GM18526 (cell line): ENCODE data around the gene DAPK2.

Source experiments
- POLR2A ChIP-seq: IDR thresholded peaks from 3 replicates; pipeline ENCODE4 v1.6.1; 2011; ENCODE audit not compliant: insufficient read length; ENCODE audit errors: extremely low read depth

The DAPK2 gene

DNA sequence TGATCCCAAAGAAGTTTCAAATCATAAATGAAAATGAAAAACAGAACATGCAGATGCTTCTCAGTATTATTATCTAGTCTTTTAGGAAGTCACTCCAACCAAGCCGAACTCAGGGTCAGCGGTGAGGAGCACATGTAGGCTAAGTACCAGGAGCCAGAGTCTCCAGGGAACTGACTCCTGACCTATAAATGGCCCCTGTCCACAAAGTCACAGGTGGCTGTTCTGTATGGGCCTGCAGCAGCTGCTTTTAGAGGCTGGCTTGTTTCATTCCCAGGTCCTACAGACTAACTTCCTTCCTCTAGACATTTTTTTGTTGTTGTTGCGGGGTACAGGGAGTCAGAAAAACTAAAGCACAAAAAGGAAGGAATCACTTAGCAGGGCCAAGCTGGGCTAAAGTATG lies 54.6 kb downstream of the DAPK2 start:
- TF ChIP-seq POLR2A = no peak

DNA sequence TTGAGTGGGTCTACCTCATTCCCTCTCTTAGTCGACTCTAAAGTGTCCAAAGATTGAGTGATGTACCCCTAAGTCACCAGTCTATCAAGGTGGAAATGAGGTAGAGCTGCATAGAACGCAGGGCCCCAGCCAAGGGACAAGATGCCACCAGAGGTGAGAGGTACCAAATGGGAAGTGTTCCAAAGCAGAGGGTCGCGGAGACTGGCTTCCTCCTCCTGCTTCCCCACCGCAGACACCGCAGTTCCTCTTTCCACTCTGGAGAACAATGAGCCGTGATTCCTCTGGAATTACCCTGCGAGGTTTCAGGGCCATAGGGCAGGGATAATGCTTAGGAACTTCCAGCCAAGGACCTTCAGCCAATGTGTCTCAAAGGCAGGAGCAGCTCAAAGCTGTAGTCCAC lies 55.8 kb downstream of the DAPK2 start:
- no peak for TF ChIP-seq POLR2A

DNA sequence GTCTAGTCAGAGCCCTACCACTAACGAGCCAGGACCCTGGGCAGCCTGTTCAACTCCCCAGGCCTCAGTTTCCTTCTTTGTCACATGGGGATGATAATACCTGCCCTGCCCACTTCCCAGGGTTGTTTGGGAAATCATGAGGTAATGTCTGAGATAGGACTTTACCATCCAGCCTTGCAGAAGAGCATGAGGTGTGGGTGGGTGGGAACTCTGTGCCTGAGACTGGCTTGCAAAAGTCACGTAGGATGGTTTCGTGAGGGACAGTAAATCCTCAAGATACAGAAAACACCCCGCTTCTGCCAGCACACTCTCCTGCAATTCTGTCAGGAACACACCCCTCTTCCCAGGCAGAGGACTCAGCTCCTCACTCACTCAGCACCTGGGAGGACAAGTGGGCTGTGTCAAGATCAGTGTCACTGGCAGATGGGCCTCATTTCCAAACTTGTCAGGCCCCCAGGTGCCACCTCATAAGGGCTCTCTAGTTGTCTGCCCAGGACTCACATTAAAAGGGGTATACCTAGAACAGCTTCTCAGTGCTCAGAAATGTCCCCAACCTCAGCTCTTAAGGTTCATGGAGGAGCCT lies 58.4 kb downstream of the DAPK2 start:
- no peak for TF ChIP-seq POLR2A

DNA sequence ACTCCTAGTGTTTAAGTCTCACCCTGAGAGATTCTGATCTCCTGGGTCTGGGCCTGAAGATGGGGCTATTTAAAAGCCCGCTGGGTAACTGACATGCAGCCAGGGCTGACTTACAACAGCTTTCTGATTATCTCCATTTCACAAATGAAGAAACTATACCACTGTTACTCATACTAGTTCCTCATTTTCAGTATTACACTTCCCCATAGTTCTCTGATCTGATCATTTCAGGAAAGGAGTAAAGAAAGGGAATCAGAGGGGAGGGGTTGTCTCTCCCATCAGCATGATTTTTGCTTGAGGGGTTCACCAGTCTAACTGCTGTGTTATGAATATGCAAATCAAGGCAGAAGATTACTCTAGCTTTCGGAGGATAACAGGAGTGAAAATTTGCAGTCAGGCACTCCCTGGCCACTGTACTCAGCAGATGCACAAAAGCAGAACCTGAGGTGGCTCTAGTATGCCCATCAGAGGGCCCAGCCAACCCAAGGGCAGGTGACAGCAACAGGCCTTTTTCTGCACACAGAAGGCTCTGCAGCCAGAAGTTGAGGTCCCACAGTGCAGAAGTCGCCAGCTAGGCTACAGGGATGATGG lies 59.4 kb downstream of the DAPK2 start:
- TF ChIP-seq POLR2A = no peak

DNA sequence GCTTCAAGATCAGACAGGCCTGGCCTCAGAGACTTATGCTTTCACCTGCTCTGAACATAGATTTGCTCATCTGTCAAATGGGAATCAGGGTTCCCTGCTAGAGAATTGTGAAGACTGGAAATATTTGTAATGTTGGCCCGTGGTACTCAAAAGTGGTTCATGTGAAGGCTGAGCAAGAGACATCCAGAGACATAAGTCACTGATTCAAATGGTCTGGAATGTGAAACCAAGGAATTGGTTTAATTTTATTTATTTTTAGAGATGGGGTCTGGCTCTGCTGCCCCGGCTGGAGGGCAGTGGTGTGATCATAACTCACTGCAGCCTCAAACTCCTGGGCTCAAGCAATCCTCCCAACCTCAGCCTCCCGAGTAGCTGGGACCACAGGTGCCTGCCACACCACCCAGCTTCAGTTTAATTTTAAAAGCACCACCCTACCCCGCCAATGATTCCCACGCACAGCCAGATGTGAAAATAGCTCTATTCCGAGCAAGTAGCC lies 60.1 kb downstream of the DAPK2 start:
- TF ChIP-seq POLR2A = no peak

DNA sequence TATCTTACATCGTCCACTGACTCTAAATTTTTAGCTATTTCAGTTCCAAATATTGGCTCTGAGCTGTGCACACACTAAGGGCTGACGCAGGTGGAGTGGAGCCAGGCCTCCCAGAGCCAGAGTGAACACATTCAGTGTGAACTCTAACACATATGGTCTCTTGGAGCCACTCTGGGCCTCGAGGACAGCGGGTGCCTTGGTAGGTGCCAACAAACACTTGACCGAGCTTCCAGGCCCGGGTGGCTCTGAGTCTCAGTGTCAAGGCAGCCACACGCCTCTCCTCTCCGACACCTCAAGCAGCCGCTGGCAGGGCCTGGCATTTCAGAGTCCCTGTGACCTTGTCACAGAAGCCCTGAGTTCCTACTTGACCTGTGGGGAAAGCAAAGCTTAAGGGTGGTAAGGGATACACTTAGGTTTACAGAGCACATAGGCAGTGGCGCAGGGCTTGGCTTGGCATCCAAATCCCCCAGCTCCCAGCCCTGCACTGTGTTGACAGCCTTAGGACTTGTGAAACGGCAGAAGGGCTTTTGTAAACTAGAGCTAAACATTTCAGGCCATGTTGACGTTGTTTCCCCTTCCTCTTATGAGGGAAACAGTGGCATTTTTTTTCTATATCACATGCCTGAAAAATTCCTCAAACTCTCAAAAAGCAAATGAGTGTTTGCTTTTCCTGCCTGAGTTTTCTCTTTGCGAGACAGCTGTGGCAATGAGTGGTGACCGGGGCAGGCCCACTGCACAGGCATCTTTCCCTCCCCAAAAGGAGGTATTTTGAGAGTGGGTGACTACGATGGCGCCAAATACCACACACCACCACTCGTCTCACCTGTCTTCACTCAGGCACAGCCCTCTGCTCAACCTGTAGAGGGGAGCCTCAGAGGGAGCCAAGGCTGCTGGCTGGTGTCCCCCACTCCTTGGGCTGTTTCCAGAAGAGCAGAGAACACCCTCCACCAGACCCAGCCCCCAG lies 60.8 kb downstream of the DAPK2 start:
- no peak for TF ChIP-seq POLR2A

DNA sequence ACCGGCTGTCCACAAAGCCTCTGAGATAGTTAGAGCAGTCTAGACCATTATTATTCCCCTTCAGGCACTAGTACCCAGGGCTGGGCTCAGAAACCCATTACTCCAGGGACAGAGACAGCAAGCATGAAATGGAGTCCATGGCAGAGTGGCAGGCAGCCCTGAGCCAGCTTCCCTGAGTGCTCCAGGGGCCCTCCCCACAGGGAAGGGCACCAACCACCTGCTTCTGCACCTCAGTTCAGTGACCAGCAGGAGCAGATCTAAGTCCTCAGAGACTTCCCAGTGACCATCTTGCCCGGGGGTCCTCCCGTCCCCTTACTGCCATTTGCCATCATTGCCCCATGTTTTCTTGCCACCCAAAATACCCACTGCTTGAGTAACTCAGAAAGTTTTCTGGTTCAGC lies 62.0 kb downstream of the DAPK2 start:
- no peak for TF ChIP-seq POLR2A

DNA sequence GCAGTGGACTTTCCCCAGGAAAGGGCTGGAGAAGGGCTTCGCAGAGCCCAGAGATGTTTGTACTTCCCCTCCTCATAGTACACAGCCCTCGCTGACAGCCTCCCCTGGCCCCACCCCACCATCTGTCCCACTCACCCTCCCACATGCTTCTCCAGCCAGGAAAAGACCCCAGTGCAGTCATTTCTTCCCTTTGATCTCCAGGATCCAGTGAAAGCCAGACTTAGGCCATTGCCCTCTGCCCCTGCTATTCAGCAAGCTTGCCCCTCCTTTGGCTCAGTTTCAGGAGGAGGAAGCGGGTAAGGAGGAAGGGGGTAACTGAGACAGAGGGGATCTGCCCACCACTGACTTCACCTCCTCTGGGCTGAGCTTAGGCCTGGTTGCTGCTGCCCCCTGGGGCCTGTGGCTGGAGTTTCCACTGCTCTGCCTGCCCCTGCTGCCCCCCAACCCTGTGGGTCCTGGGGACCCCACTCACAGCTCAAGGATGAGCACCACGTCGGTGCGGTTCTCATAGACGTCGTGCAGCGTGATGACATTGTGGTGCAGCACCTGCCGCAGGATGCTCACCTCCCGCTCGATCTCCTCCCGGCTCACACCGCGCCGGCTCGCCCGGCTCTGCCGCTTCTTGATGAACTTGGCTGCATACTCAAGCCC lies 63.1 kb downstream of the DAPK2 start:
- TF ChIP-seq POLR2A = no peak

DNA sequence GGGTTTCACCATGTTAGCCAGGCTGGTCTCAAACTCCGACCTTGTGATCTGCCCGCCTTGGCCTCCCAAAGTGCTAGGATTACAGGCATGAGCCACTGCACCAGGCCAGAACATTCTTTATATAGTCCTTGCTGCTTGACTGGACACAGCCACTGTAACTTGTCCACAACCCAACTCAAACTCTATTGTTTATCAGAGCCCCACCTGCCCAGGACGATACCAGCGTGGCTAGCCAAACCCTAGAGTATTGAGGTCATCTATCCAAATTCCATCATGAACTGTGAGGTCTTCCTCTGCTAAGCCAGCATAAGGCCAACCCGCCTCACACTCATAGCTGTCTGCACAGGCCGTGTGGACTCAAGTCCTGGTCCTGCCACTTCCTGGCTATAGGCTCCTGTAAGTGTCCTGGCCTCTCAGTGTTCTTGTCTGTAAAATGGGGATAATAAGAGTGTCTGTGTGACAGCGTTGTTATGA lies 63.9 kb downstream of the DAPK2 start:
- TF ChIP-seq POLR2A = no peak

DNA sequence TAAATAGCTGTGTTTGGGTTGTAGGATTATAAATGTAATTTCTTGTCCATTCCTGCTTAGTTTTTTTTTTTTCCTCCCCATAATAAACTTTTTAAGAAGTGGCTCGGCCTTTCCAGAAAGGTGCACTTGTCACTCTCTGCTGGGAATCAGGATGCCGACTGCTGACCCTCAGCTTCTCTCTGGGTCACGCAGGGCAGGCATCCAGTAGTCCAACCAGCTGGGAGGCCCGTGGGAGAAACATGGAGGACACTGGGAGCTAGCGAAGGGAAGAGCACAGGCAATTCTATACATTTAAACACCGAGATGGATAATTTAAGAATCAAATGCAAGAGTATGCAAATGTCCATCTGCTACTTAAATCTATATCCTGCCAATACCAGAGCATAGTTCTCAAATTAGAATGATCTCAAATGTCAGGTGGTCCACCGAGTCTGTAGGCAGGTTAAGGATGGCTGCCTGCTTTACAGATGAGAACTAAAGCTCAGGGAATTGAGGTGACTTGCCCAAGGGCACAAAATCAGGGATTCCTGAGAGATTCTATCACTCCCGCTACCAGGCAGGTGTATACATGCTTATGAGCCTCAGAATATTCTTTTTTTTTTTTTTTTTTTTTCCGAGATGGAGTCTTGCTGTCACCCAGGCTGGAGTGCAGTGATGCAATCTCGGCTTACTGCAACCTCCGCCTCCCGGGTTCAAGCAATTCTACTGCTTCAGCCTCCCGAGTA lies 64.5 kb downstream of the DAPK2 start:
- TF ChIP-seq POLR2A = no peak

DNA sequence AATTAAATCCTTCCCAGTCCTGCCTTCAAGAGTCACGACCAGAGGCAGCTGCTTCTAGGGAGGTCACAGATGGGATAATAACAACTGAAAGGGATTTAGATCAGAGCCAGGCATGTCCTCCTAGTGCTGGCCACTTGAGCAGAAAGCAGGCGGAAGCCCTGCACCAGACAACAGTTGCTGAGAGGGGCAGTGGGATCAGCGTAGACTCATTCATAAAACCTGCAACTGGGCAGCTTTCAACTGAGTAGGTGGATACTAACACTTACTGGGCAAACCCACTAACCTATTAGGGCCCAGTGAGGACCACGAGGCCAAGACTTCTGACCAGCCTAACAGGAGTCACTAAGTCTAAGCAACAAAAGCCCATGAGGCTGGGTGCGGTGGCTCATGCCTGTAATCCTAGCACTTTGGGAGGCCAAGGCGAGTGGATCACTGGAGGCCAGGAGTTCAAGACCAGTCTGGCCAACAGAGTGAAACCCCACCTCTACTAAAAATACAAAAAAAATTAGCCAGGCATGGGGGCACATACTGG lies 67.0 kb downstream of the DAPK2 start:
- TF ChIP-seq POLR2A = no peak

DNA sequence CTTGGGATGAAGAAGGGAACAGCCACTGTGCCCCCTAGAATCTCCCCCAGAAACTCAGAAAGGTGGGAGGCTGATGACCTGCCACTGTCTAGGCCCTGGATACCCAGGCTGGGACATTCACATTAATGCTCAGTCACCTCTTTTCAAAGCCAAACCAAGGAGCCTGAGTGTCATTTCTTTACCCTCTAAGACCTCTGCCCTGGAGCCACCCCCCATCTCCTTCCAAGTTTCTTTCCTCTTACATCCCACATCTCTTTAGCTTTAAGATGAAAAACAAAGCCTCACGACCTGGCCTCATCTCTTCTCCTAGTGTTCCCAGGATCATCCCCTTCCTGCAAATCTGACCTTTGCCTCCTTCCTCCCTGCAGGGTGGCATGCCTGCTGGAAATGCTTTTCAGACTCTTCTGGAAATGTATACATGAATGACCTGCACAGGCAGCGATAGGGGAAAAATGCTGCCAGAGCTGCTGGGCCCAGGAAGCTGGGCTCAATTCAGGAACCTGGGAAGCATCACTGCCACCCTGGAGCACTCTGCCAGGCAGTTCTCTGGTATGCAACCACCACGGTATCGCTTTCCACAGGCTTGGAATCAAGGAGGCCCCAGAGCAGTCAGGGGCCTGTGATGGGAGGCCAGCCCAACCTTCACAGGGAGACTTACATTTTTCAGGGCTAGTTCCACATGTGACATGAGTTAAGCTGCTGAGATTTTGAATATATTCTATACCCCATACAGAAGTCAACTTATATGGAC lies 67.6 kb downstream of the DAPK2 start:
- no peak for TF ChIP-seq POLR2A

DNA sequence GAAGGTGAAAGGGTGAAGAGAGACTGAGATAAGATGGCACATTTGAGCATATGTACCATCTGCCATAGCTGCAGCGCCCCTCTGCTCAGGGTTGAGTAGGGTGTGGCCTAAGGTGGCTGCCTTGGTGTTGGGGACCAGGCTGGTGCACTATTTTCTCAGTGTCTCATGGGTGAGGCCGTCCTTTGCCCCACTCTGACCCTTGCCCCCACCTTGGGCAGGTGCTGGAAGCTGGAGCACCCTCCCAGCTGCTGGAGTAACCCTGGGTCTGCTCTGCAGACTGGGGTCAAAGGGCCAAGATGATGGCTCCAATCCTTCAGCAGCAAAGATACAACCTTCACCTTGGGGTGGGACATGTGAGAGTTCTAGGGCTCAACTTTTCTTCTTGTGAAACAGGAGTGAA lies 69.2 kb downstream of the DAPK2 start:
- no peak for TF ChIP-seq POLR2A

DNA sequence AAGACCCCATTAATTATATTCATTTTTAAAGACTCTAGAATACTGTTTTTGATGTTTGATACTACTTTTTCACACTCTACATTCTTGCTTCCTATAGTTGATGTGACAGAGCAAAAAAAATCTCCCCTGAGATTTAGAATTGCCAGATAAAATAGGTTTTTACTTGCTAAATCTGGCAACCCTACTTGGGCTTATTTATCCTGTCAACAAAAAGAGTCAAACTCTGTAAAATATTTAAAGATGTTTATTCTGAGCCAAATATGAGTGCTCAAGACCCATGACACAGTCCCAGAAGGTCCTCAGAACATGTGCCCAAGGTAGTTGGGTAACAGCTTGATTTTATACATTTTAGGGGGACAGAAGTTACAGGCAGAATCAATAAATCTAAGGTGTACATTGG lies 72.3 kb downstream of the DAPK2 start:
- TF ChIP-seq POLR2A = no peak
